Measurements from ENCODE around the gene VWA8.

DNA sequence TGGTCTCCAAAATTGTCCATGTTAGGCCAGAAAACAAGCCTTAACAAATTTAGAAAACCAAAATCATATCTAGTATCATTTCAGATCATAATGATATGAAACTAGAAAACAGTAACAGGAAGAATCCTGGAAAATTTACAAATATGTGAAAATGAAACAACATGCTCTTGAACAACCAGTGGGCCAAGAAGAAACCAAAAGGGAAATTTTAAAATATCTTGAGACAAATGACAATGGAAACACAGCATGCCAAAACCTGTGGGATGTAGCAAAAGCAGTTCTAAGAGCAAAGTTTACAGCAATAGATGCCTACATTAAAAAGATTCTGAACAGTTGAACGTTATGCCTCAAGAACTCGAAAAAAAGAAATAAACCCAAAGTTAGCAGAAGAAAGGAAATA, 32.6 kb downstream of the VWA8 start:
- TF ChIP-seq POLR2A (IDR thresholded peaks at IDR 0.05; ENCODE audit: low read length) (no peak), GATA1 (IDR thresholded peaks at IDR 0.05; ENCODE audit: low read depth, low read length) (no peak)
